A549 (cell line): Measurements from ENCODE around the gene TMIGD3.

Source experiments
- CTCF ChIP-seq: fragments of >200 bp; sonication (Bioruptor Twin); formaldehyde crosslinking; IDR thresholded peaks from 3 replicates; pipeline ENCODE4 v1.5.1; 2016
- EP300 ChIP-seq, 2 experiments: fragments of >200 bp; sonication (Bioruptor Twin); formaldehyde crosslinking; IDR thresholded peaks; 2 replicates in 1 of 2; 3 replicates in 1 of 2; pipeline ENCODE4 v1.6.1; 2016 to 2017
- POLR2A ChIP-seq: IDR thresholded peaks from 2 replicates; pipeline ENCODE4 v1.6.1; 2012; ENCODE audit warnings: mild to moderate bottlenecking, low read length
- RAD21 ChIP-seq, 2 experiments: fragments of >200 bp in 1 of 2; sonication (Bioruptor Twin) in 1 of 2; formaldehyde crosslinking in 1 of 2; IDR thresholded peaks in 1 of 2; conservative IDR thresholded peaks in 1 of 2; 2 replicates in 1 of 2; 3 replicates in 1 of 2; pipeline ENCODE4 v1.6.1; 2012 to 2018; ENCODE audit warnings: inconsistent platforms in 1 of 2
- TF ChIP-seq, protein P1 (sequence below): IDR thresholded peaks from 2 replicates; pipeline ENCODE4 v1.6.1; 2012

DNA sequence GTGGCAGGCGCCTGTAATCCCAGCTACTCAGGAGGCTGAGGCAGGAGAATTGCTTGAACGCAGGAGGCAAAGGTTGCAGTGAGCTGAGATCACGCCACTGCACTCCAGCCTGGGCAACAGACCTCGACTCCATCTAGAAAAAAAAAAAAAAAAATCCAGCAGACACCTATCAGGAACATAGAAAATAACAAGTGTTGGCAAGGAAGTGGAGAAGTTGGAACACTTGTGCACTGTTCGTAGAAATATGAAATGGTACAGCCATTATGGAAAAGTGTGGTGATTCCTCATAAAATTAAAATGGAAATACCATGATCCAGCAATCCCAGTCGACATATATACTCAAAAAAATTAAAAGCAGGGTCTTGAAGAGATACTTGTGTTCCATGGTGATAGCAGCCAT, 41.7 kb downstream of the TMIGD3 start:
- TF ChIP-seq RAD21 (conservative IDR thresholded peaks at IDR 0.05 in 1 of 2, IDR thresholded peaks at IDR 0.05 in 1 of 2) = no peak
- no peak for TF ChIP-seq CTCF
- TF ChIP-seq, protein P1, sequence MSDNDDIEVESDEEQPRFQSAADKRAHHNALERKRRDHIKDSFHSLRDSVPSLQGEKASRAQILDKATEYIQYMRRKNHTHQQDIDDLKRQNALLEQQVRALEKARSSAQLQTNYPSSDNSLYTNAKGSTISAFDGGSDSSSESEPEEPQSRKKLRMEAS = no peak
- TF ChIP-seq POLR2A = no peak
- TF ChIP-seq EP300 (IDR thresholded peaks at IDR 0.05) = no peak
